ENCODE data around the gene CDK7.

GRCh38 chr5:69284203-69284602 lies 49.5 kb downstream of the CDK7 start:
- TF ChIP-seq POLR2AphosphoS5 (IDR thresholded peaks at IDR 0.05; ENCODE audit: low read depth, low read length) (no peak), TAF1 (IDR thresholded peaks at IDR 0.05; ENCODE audit: low read depth, low read length) (no peak), POLR2A (IDR thresholded peaks at IDR 0.05; ENCODE audit: low read depth, low read length) (no peak), PAX5 (IDR thresholded peaks at IDR 0.05; ENCODE audit: insufficient read depth, low read length, severe bottlenecking) (no peak), SPI1 (IDR thresholded peaks at IDR 0.05; ENCODE audit: low read depth, low read length) (no peak), POU2F2 (IDR thresholded peaks at IDR 0.05; ENCODE audit: low read depth, low read length) (no peak)
